Measurements from ENCODE around the gene CAMK2B.

Gene CAMK2B

GRCh38 chr7:44273681-44274622 lies 51.4 kb downstream of the CAMK2B start:
- in situ Hi-C loops (cut with MboI; ENCODE audit: low sequenced_read_pairs, unreplicated experiment) = no loop called here
- TF ChIP-seq CTCF (IDR thresholded peaks at IDR 0.05; ENCODE audit: borderline replicate concordance, control extremely low read depth, extremely low read depth, insufficient read depth, missing control alignments) = no peak
- peak; percentile 81 for DNase-seq (ENCODE audit: low spot score)

DNA sequence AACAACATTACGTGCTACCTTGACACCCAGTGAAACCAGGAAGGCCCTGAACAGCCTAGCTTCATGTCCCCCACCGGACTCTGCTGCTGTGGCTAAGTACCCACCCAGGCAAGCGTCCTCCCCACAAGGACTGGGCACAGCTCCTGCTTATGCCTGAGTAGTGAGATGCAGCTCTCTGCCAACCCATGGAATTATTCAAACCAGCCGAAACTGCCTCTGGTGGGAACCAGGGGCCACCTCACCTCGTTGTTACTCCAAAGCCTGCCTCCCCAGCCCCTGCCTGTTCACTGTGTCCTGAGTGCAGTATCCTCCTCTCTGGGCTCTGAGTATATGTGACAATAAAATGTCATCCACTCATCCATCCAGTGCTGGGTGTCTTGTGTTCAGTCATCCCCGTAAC lies 52.4 kb downstream of the CAMK2B start:
- DNase-seq (ENCODE audit: low spot score) = no peak
- no peak for TF ChIP-seq CTCF (IDR thresholded peaks at IDR 0.05; ENCODE audit: borderline replicate concordance, control extremely low read depth, extremely low read depth, insufficient read depth, missing control alignments)
- in situ Hi-C loops (cut with MboI; ENCODE audit: low sequenced_read_pairs, unreplicated experiment) = no loop called here

DNA sequence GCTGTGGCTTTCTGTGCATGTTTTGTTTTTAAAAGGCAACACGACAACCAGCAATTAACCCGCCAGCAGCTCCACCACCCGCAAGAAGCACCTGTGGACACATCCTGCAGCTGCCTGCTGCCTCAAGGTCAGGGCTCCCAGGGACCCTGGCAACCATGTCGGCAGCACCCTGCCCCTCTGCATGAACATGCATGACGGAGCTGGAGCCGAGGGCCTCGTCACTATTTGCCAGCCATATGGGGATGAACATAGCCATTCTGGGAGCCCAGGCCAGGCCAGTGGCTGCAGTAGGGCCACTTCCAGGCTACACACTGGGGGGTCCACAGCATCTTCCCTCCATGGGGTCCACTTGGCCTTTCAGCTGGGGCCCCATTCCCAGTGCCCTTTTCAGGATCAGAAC lies 52.9 kb downstream of the CAMK2B start:
- in situ Hi-C loops (cut with MboI; ENCODE audit: low sequenced_read_pairs, unreplicated experiment) = no loop called here
- no peak for DNase-seq (ENCODE audit: low spot score)
- no peak for TF ChIP-seq CTCF (IDR thresholded peaks at IDR 0.05; ENCODE audit: borderline replicate concordance, control extremely low read depth, extremely low read depth, insufficient read depth, missing control alignments)

- DNase-seq (ENCODE audit: low spot score) = no peak
- in situ Hi-C loops (cut with MboI; ENCODE audit: low sequenced_read_pairs, unreplicated experiment) = no loop called here
- TF ChIP-seq CTCF (IDR thresholded peaks at IDR 0.05; ENCODE audit: borderline replicate concordance, control extremely low read depth, extremely low read depth, insufficient read depth, missing control alignments) = no peak
Observed at GRCh38 chr7:44269943-44270493, 55.4 kb downstream of the CAMK2B start.

GRCh38 chr7:44269417-44269816 lies 56.0 kb downstream of the CAMK2B start:
- TF ChIP-seq CTCF (IDR thresholded peaks at IDR 0.05; ENCODE audit: borderline replicate concordance, control extremely low read depth, extremely low read depth, insufficient read depth, missing control alignments) = no peak
- in situ Hi-C loops (cut with MboI; ENCODE audit: low sequenced_read_pairs, unreplicated experiment) = no loop called here
- no peak for DNase-seq (ENCODE audit: low spot score)

DNA sequence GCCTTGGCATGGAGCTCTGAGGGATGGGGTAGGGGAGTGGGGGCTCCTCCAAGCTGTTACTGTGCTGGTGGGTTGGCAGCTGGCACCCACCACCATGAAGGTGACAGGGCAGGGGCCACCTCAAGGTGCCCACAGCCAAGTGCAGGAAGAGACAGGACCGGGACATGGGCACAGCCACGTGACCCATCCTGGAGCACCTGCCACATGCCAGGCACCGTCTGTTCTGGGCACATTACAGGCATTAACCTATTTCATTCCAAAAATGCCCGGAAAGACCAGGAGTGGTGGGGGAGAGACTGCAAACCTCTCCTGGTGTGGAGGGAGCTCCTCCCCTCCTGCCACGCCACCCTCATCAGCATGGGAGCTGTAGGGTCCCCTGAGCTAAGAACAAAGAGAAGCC lies 56.7 kb downstream of the CAMK2B start:
- DNase-seq (ENCODE audit: low spot score) = no peak
- in situ Hi-C loops (cut with MboI; ENCODE audit: low sequenced_read_pairs, unreplicated experiment) = no loop called here
- no peak for TF ChIP-seq CTCF (IDR thresholded peaks at IDR 0.05; ENCODE audit: borderline replicate concordance, control extremely low read depth, extremely low read depth, insufficient read depth, missing control alignments)
